Measurements from ENCODE around the gene FHOD3. TPM values are rescaled to one million over a fixed set of nuclear protein-coding genes. Genes with fewer than 3 reads are reported as not detected.

The FHOD3 gene
- total RNA-seq, 1 donor from 2014 or later = 5.6 TPM

DNA sequence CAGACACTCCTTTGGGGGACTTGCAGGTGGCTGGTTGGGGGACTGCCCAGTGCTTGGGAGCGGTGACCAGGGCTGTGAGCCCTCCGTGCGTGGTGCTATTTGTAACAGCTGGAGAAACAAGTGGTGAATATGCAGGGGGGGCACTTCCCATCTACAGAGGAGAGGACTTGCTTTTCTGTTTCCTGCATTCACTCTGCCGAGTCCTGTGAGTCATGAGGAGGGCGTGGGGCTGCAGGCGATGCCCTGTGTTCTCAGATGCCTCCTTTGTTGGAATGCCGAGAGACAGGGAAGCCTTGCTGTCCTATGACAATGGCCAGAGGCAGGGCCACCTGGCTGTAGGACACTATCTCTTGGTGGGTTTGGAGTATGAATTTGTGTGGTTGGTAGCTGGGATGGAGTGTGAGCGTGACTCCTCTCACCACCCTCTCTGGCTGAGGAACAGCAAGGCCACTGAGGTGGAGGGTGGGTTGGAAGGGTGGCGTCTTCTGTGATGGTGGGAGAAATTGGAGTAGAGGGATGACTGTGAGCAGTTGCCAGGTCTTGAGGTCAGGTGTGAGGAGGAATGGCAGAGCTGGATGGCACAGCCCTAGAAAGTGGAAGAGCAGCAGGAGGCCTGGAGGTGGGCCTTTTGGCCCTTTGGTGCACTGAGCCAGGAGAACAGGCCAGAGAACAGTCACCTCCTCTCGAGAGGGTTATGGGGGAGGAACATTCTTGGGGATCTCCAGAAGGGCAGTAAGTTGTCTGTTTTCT is 24.3 kb downstream of the FHOD3 start:
- DNase-seq (ENCODE audit: extremely low read depth, low read depth, low spot score) = no peak

DNA sequence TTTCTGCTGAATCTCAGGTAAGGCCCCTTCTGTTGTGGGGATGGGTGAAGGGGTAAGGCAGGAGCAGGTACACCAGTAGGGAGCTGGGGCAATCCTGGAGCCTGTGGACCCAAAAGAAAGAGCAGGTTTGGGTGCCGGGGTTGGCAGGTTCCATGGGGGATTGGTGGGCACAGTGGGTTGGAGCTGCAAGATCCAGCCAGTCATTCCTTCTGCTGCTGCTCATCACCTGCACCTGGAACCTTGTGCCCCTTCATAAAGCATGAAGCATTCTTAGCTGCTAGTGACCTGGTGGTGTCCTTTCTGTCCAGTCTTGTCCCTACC is 24.9 kb downstream of the FHOD3 start:
- no peak for DNase-seq (ENCODE audit: extremely low read depth, low read depth, low spot score)

DNA sequence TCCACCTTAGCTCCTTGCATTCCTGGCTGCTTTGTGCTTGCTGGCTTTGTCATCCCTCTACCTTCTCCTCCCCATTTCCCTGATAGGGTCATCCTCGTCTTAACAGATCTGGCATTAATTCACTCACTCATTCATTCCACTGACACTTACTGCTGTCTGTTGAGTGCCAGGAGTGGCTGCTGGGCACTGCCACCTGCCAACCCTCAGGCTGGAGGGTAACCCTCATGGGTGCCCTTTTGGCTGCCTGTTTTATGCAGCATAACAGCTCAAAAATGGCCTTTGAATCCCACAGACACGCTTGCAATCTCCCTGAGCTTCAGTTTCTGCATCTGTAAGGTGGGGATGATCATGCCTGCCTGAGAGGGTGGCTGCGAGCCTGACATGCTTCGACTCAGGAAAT is 25.2 kb downstream of the FHOD3 start:
- no peak for DNase-seq (ENCODE audit: extremely low read depth, low read depth, low spot score)

DNA sequence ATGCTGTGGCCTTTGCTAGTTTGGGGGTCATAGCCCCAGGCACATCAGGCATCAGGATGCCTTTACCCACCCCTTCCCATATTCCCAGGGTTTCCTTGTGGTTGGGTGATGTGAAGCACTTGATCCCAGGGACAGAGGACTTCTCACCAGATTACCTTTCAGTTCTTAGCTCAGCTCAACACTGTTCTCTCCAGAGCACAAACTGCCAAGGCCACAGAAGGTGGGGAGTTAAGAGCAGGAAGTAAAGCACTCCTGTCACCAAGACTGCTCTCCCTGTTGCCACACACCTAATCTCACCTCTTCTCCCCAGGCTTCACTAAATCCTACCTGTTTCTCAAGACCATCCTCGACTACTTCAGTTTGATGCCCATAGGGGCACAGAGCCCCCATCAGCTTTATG is 25.9 kb downstream of the FHOD3 start:
- no peak for DNase-seq (ENCODE audit: extremely low read depth, low read depth, low spot score)

DNA sequence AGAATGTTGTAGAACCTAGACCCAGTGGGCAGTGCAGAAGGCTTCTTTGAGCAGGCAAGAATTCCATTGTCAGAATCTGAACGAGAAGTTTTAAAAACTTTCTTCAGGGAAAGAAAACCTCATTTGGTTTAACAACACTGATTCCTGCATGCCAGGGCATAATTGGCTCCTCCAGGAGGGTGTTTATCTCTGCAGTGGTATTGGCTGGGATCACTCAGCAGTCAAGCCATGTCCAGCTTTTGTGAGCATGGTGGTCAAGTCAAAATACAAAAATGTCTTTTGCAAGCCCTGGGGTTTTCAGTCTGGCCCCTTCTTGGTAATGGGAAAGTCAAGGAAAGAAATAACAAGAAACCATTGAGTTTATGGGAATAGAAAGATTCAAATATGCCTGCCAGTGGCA is 28.3 kb downstream of the FHOD3 start:
- DNase-seq (ENCODE audit: extremely low read depth, low read depth, low spot score) = no peak

GRCh38 chr18:36326771-36327170 is 29.3 kb downstream of the FHOD3 start:
- no peak for DNase-seq (ENCODE audit: extremely low read depth, low read depth, low spot score)

- no peak for DNase-seq (ENCODE audit: extremely low read depth, low read depth, low spot score)
Observed at GRCh38 chr18:36327352-36328316, 30.1 kb downstream of the FHOD3 start.

GRCh38 chr18:36328385-36328858 is 30.9 kb downstream of the FHOD3 start:
- DNase-seq (ENCODE audit: extremely low read depth, low read depth, low spot score) = no peak

DNA sequence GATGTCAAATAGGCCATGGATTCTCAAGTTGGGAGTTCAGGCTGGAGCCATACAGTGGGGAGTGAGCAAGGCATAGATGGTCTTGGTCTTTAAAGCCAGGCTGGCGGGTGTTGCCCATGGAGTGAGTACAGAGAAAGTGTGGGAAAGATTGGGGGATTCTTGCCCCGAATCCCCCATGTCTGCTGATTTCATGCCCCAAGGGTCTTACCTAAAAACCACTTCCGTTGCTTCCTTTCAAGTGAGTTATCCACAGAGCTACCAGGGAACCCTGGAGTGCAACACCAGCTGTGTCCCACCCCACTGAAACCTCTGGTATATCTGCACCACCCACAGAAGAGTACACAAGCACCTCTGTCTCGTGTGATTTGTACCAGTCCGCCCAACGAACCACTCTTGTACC is 31.4 kb downstream of the FHOD3 start:
- DNase-seq (ENCODE audit: extremely low read depth, low read depth, low spot score) = no peak

GRCh38 chr18:36329684-36330434 is 32.3 kb downstream of the FHOD3 start:
- no peak for DNase-seq (ENCODE audit: extremely low read depth, low read depth, low spot score)

DNA sequence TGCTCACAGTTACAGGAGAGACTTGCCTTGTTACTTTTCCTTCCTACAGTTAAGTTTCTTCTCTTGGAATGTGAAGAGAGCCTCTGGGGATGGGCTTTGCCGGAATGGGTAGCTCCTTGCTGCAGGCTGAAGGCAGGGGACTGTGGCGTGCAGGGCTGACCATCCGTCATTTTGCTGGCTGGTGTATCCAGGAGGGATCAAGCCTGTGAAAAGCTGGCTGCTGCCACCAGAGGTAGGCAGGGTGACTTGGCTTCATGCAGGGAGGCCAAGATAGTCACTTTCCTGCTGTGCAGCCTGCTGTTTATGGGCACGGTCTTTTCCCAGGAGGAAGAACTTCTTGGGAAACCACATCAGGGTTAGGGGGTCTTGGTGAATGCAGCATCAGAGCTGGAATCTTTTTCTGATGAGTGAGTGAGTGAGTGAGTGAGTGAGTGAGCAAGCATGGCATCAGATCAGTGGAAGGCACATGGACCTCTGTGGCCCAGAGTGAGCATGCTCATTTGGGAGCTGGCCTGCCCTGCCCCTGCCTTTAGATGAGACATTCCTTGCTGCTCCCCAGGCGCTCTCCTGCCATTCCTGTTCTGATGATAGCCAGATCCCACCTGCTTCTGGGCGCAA is 33.0 kb downstream of the FHOD3 start:
- no peak for DNase-seq (ENCODE audit: extremely low read depth, low read depth, low spot score)

GRCh38 chr18:36331521-36331971 is 34.0 kb downstream of the FHOD3 start:
- DNase-seq (ENCODE audit: extremely low read depth, low read depth, low spot score) = no peak

- DNase-seq (ENCODE audit: extremely low read depth, low read depth, low spot score) = no peak
Observed at GRCh38 chr18:36333414-36333813, 35.9 kb downstream of the FHOD3 start.

GRCh38 chr18:36334798-36335197 is 37.3 kb downstream of the FHOD3 start:
- DNase-seq (ENCODE audit: extremely low read depth, low read depth, low spot score) = no peak

DNA sequence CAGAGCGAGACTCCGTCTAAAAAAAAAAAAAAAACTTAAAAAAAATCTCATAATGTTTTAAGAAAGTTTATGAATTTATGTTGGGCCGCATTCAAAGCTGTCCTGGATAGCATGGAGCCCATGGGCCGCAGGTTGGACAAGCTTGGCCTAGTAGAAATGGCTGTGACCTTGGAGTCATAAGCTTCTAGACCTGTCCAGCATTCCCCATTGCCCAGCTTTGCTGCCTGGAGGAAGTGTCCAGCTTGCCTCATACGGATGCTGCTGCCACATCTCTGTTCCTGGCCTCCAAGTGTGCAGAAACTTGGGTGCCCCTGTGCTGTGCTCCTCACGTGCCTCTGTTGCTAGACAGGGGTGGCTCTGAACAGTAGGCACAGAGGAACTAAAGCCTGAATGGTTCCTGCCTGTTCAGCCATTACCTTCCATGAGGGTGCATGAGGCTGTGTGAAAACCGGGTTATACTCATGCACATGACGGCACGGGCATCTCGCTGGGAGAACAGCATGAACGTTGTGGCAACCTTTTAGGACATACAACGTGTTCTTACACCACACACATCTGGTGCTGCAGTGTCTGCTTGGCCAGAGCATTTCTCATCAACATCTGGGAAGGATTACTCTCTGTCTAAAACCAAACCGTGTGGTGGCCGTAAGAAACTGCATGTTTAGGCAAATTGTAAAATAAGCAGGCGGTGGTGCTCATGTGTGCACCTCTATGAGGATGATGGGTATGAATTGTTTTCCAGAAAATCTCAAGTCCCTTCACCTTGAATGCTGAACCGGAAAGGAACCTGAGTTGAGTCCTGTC is 38.2 kb downstream of the FHOD3 start:
- DNase-seq (ENCODE audit: extremely low read depth, low read depth, low spot score) = no peak

DNA sequence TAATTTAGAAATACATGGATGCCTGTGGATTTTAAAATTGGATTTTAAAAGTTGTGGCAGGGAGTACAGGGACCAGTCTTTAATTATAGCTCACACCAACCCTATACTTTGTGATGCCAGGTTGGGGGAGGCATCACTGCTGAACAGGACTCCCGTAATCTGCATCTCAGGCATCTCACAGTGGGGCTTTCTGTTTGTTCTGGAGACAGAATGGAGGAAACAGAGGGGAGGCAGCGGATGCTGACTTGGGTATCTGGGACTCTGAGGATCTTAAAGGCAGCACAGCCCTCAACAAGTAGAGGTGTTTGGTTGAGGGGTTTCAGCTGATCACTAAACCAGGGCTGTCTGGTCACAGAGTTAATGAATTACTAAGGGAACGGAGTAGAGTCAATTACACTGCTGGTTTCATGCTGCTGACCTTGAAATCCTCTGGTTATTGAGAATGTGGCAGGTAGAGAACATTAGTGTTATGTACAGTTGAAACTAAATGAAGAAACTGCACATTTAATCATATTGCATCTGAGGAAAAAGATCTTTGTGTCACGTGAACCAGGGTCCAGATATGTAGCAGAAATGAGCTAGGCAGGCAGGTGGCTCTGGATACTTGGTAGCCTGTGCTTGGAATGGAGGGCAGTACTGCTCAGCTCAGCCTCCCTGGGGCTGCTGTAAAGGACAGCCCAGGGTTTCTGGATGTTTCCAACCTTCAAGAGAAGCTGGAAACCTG is 40.3 kb downstream of the FHOD3 start:
- no peak for DNase-seq (ENCODE audit: extremely low read depth, low read depth, low spot score)

- no peak for DNase-seq (ENCODE audit: extremely low read depth, low read depth, low spot score)
Observed at GRCh38 chr18:36338403-36338933, 41.0 kb downstream of the FHOD3 start.

- no peak for DNase-seq (ENCODE audit: extremely low read depth, low read depth, low spot score)
Observed at GRCh38 chr18:36340246-36340645, 42.7 kb downstream of the FHOD3 start.

GRCh38 chr18:36341944-36342343 is 44.4 kb downstream of the FHOD3 start:
- DNase-seq (ENCODE audit: extremely low read depth, low read depth, low spot score) = no peak
